ENCODE measurements around the gene GPR108.

Gene GPR108

GRCh38 chr19:6707658-6708018 lies 29.7 kb downstream of the GPR108 start:
- POLR2A ChIA-PET, result no interaction called here
- TF ChIP-seq ZNF37A (tag by site-specific recombination; IDR thresholded peaks at IDR 0.05) (no peak), PRDM1 (tag by site-specific recombination; IDR thresholded peaks at IDR 0.05) (no peak), ZNF302 (tag by site-specific recombination; IDR thresholded peaks at IDR 0.05; ENCODE audit: low read depth) (no peak), KLF1 (tag by site-specific recombination; IDR thresholded peaks at IDR 0.05) (no peak), ZNF660 (tag by site-specific recombination; IDR thresholded peaks at IDR 0.05) (no peak), ZNF16 (tag by site-specific recombination; IDR thresholded peaks at IDR 0.05; ENCODE audit: low read depth) (no peak), ZNF239 (tag by site-specific recombination; IDR thresholded peaks at IDR 0.05) (no peak), ZNF610 (tag by site-specific recombination; IDR thresholded peaks at IDR 0.05; ENCODE audit: borderline replicate concordance) (no peak), KLF7 (tag by site-specific recombination; IDR thresholded peaks at IDR 0.05; ENCODE audit: borderline replicate concordance) (no peak)
- TF ChIP-seq, protein P1, sequence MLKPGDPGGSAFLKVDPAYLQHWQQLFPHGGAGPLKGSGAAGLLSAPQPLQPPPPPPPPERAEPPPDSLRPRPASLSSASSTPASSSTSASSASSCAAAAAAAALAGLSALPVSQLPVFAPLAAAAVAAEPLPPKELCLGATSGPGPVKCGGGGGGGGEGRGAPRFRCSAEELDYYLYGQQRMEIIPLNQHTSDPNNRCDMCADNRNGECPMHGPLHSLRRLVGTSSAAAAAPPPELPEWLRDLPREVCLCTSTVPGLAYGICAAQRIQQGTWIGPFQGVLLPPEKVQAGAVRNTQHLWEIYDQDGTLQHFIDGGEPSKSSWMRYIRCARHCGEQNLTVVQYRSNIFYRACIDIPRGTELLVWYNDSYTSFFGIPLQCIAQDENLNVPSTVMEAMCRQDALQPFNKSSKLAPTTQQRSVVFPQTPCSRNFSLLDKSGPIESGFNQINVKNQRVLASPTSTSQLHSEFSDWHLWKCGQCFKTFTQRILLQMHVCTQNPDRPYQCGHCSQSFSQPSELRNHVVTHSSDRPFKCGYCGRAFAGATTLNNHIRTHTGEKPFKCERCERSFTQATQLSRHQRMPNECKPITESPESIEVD (tag by site-specific recombination; IDR thresholded peaks at IDR 0.05), result no peak
- TF ChIP-seq, protein P2, sequence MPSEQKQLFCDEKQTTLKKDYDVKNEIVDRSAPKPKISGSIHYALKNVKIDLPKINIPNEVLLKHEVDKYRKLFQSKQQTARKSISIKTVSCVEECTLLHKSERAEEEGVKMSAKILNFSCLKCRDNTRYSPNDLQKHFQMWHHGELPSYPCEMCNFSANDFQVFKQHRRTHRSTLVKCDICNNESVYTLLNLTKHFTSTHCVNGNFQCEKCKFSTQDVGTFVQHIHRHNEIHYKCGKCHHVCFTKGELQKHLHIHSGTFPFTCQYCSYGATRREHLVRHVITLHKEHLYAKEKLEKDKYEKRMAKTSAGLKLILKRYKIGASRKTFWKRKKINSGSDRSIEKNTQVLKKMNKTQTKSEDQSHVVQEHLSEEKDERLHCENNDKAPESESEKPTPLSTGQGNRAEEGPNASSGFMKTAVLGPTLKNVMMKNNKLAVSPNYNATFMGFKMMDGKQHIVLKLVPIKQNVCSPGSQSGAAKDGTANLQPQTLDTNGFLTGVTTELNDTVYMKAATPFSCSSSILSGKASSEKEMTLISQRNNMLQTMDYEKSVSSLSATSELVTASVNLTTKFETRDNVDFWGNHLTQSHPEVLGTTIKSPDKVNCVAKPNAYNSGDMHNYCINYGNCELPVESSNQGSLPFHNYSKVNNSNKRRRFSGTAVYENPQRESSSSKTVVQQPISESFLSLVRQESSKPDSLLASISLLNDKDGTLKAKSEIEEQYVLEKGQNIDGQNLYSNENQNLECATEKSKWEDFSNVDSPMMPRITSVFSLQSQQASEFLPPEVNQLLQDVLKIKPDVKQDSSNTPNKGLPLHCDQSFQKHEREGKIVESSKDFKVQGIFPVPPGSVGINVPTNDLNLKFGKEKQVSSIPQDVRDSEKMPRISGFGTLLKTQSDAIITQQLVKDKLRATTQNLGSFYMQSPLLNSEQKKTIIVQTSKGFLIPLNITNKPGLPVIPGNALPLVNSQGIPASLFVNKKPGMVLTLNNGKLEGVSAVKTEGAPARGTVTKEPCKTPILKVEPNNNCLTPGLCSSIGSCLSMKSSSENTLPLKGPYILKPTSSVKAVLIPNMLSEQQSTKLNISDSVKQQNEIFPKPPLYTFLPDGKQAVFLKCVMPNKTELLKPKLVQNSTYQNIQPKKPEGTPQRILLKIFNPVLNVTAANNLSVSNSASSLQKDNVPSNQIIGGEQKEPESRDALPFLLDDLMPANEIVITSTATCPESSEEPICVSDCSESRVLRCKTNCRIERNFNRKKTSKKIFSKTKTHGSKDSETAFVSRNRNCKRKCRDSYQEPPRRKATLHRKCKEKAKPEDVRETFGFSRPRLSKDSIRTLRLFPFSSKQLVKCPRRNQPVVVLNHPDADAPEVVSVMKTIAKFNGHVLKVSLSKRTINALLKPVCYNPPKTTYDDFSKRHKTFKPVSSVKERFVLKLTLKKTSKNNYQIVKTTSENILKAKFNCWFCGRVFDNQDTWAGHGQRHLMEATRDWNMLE (tag by site-specific recombination; conservative IDR thresholded peaks at IDR 0.05; ENCODE audit: low read depth), result no peak
- TF ChIP-seq, protein P3, sequence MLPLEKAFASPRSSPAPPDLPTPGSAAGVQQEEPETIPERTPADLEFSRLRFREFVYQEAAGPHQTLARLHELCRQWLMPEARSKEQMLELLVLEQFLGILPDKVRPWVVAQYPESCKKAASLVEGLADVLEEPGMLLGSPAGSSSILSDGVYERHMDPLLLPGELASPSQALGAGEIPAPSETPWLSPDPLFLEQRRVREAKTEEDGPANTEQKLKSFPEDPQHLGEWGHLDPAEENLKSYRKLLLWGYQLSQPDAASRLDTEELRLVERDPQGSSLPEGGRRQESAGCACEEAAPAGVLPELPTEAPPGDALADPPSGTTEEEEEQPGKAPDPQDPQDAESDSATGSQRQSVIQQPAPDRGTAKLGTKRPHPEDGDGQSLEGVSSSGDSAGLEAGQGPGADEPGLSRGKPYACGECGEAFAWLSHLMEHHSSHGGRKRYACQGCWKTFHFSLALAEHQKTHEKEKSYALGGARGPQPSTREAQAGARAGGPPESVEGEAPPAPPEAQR (tag by site-specific recombination; IDR thresholded peaks at IDR 0.05), result no peak
- TF ChIP-seq, protein P4, sequence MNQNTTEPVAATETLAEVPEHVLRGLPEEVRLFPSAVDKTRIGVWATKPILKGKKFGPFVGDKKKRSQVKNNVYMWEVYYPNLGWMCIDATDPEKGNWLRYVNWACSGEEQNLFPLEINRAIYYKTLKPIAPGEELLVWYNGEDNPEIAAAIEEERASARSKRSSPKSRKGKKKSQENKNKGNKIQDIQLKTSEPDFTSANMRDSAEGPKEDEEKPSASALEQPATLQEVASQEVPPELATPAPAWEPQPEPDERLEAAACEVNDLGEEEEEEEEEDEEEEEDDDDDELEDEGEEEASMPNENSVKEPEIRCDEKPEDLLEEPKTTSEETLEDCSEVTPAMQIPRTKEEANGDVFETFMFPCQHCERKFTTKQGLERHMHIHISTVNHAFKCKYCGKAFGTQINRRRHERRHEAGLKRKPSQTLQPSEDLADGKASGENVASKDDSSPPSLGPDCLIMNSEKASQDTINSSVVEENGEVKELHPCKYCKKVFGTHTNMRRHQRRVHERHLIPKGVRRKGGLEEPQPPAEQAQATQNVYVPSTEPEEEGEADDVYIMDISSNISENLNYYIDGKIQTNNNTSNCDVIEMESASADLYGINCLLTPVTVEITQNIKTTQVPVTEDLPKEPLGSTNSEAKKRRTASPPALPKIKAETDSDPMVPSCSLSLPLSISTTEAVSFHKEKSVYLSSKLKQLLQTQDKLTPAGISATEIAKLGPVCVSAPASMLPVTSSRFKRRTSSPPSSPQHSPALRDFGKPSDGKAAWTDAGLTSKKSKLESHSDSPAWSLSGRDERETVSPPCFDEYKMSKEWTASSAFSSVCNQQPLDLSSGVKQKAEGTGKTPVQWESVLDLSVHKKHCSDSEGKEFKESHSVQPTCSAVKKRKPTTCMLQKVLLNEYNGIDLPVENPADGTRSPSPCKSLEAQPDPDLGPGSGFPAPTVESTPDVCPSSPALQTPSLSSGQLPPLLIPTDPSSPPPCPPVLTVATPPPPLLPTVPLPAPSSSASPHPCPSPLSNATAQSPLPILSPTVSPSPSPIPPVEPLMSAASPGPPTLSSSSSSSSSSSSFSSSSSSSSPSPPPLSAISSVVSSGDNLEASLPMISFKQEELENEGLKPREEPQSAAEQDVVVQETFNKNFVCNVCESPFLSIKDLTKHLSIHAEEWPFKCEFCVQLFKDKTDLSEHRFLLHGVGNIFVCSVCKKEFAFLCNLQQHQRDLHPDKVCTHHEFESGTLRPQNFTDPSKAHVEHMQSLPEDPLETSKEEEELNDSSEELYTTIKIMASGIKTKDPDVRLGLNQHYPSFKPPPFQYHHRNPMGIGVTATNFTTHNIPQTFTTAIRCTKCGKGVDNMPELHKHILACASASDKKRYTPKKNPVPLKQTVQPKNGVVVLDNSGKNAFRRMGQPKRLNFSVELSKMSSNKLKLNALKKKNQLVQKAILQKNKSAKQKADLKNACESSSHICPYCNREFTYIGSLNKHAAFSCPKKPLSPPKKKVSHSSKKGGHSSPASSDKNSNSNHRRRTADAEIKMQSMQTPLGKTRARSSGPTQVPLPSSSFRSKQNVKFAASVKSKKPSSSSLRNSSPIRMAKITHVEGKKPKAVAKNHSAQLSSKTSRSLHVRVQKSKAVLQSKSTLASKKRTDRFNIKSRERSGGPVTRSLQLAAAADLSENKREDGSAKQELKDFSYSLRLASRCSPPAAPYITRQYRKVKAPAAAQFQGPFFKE (tag by site-specific recombination; IDR thresholded peaks at IDR 0.05; ENCODE audit: borderline replicate concordance), result no peak
- Histone ChIP-seq H3K27ac (ENCODE audit: extremely low read depth, low read depth, low read length) (no peak overlapping the region), H3K9me3 (ENCODE audit: control insufficient read depth, insufficient read depth, low read depth, low read length) (no peaks in the 10 kb centered on the region), H3K4me3 (ENCODE audit: low read depth, low read length) (no peak overlapping the region), H3K4me1 (ENCODE audit: control insufficient read depth, insufficient read depth, low read length) (no peaks in the 10 kb centered on the region), H3K36me3 (ENCODE audit: control insufficient read depth in 2 of 2, insufficient read depth in 1 of 2, low read length in 2 of 2) (no peaks in the 10 kb centered on the region)
- CTCF ChIA-PET, result no interaction called here

All from HEK293 (cell line).